Stimulated activated CD8-positive, alpha-beta memory T cell treated with anti-CD3 and anti-CD28 coated beads, Interleukin-12 subunit alpha, Interleukin-12 subunit beta, amount 100 ng/mL, for 1 hour (primary cell): ENCODE measurements around the gene SMIM8.
A peak's percentile ranks its signal among the peaks of the same experiment; 100 is the strongest.
"Not testable (repeated sequence)": the region's sequence is repeated elsewhere in the genome, so short reads cannot be mapped to it uniquely, and the experiment has no call there.

ENCODE experiments used
- DNase-seq: peaks from one replicate; pipeline ENCODE4 v3.0.0-alpha.2; 2020; ENCODE audit warnings: low read depth

SMIM8 gene

GRCh38 chr6:87322304-87323212 is at the start of gene SMIM8:
SMIM8 (plus strand) TSS chr6:87322588; CDS start chr6:87337032, 14,444 bp downstream.
- DNase-seq = peak; percentile 72

- DNase-seq = no peak
Measured at GRCh38 chr6:87274660-87275274, 47.6 kb upstream of the SMIM8 start.

- DNase-seq = no peak
Measured at GRCh38 chr6:87276624-87277023, 45.8 kb upstream of the SMIM8 start.

- DNase-seq = no peak
Measured at GRCh38 chr6:87277123-87277522, 45.3 kb upstream of the SMIM8 start.

- no peak for DNase-seq
Measured at GRCh38 chr6:87279196-87279595, 43.2 kb upstream of the SMIM8 start.

- DNase-seq = no peak
Measured at GRCh38 chr6:87281426-87281825, 41.0 kb upstream of the SMIM8 start.

GRCh38 chr6:87282743-87283142 is 39.6 kb upstream of the SMIM8 start:
- DNase-seq = no peak

- DNase-seq = no peak
Measured at GRCh38 chr6:87283461-87283860, 38.9 kb upstream of the SMIM8 start.

GRCh38 chr6:87287251-87287650 is 35.1 kb upstream of the SMIM8 start:
- DNase-seq = no peak

GRCh38 chr6:87289571-87289970 is 32.8 kb upstream of the SMIM8 start:
- no peak for DNase-seq

GRCh38 chr6:87291883-87292282 is 30.5 kb upstream of the SMIM8 start:
- DNase-seq = no peak

- no peak for DNase-seq
Measured at GRCh38 chr6:87293526-87293925, 28.9 kb upstream of the SMIM8 start.

GRCh38 chr6:87297119-87297518 is 25.3 kb upstream of the SMIM8 start:
- DNase-seq = no peak

- not testable (repeated sequence) for DNase-seq
Measured at GRCh38 chr6:87301277-87301676, 21.1 kb upstream of the SMIM8 start.

- DNase-seq = no peak
Measured at GRCh38 chr6:87308970-87309369, 13.4 kb upstream of the SMIM8 start.

GRCh38 chr6:87312860-87313259 is 9.5 kb upstream of the SMIM8 start:
- DNase-seq = no peak

GRCh38 chr6:87315071-87315470 is 7.3 kb upstream of the SMIM8 start:
- DNase-seq = no peak

- DNase-seq = no peak
Measured at GRCh38 chr6:87319271-87319987, 3.0 kb upstream of the SMIM8 start.

GRCh38 chr6:87323880-87324279 is 1.5 kb downstream of the SMIM8 start:
- DNase-seq = not testable (repeated sequence)

- DNase-seq = no peak
Measured at GRCh38 chr6:87330961-87331360, 8.6 kb downstream of the SMIM8 start.

- no peak for DNase-seq
Measured at GRCh38 chr6:87333033-87333432, 10.6 kb downstream of the SMIM8 start.

GRCh38 chr6:87333591-87334181 is 11.3 kb downstream of the SMIM8 start:
- no peak for DNase-seq
